ENCODE results near the gene RGS11.

Gene RGS11

DNA sequence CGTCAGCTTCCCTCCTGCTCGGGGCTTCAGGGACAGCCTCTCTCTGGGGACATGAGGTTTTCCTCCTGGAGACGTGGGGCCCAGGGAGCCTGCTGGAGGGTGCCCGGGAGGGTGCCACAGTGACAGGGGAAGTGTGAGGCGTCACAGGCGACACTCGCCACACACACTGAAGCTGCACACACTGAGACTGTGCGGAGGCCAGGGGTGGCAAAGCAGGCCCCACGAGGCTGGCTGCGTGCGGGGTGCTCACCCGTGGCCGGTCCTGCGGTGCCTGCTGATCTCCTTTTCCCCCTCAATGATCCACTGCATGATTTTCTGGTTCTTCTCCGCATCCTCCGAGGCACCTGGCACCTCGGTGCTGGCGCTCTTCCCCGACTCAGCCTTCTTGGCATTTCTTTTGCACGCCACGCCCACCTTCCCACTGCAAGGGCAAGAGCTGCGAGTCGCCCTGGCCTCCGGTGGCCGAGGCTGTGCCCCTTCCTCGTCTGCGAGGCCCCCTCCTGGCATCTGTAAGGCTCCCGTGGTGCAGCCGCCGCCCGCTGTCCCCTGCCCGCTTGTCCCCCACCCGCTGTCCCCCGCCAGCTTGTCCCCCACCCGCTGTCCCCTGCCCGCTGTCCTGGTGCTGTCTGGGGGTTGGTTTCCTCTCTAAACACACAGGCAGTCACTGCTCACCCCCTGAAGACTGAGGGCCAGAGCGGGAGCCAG lies 21.2 kb upstream of the RGS11 start:
- TF ChIP-seq, protein P1, sequence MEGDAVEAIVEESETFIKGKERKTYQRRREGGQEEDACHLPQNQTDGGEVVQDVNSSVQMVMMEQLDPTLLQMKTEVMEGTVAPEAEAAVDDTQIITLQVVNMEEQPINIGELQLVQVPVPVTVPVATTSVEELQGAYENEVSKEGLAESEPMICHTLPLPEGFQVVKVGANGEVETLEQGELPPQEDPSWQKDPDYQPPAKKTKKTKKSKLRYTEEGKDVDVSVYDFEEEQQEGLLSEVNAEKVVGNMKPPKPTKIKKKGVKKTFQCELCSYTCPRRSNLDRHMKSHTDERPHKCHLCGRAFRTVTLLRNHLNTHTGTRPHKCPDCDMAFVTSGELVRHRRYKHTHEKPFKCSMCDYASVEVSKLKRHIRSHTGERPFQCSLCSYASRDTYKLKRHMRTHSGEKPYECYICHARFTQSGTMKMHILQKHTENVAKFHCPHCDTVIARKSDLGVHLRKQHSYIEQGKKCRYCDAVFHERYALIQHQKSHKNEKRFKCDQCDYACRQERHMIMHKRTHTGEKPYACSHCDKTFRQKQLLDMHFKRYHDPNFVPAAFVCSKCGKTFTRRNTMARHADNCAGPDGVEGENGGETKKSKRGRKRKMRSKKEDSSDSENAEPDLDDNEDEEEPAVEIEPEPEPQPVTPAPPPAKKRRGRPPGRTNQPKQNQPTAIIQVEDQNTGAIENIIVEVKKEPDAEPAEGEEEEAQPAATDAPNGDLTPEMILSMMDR (IDR thresholded peaks at IDR 0.05; ENCODE audit: borderline replicate concordance, insufficient read depth, low read depth, low read length): no peak

DNA sequence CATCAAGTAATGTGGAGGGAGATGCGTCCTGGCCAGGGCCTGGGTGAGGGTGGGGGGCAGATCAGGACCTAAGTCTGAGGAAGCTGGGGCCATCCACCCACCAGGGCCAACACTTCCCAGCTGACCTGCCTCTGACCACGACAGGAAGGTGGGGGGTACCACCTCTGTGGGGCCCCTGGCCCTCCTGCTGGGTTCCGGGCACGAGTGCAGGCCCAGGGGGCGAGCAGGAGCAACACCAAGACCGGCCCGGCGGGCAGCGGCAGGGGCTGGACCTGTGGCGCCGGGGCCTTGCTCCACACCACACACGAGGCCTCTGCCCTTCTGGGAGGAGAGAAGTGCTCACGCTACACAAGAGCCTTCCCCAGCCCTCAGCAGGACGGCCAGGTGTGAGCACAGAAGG lies 20.5 kb upstream of the RGS11 start:
- H3K4me3 ChIP-seq (ENCODE audit: low read depth, low read length): no peak overlapping the region
- TF ChIP-seq, protein P1 (IDR thresholded peaks at IDR 0.05; ENCODE audit: borderline replicate concordance, insufficient read depth, low read depth, low read length): no peak

More for the DNA sequence above, 21.2 kb upstream of the RGS11 start:
- no peak overlapping the region for H3K4me3 ChIP-seq (ENCODE audit: low read depth, low read length)

DNA sequence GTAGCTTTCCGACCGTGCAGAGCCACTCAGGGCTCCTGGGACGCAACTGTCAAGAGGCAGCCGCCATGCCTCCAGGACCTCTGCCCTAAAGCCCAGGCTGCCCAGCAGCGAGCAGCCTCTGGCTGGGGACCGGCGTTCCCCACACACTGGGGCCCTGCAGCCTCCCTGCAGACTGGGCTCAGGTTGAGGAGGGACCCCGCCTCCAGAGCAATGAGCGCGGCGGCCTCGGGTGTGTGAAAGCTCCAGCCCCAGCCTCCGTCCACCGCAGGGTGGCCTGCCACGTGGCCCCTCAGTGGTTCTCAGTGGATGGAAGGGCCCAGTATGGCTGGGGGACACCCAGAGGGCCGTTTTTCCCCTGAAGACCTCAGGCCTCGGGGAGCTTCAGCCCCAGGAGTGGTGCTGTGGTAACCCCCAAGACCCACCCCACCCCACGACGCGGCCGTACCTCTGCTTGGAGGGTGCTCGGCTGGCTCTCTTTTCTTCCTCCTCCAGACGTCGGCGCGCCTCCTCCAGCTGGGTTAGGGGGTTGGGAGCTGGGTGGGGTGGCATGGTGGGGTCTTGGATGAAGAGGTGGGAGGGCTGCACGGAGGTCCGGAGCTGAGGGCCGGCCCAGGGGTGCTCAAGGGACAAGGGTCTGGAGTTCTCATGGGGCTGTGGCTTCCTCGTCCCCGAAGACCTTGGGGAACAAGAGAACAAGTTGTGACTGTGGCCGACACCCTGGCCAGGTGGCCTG lies 17.5 kb upstream of the RGS11 start:
- TF ChIP-seq, protein P1 (IDR thresholded peaks at IDR 0.05; ENCODE audit: borderline replicate concordance, insufficient read depth, low read depth, low read length): no peak
- no peak overlapping the region for H3K4me3 ChIP-seq (ENCODE audit: low read depth, low read length)

DNA sequence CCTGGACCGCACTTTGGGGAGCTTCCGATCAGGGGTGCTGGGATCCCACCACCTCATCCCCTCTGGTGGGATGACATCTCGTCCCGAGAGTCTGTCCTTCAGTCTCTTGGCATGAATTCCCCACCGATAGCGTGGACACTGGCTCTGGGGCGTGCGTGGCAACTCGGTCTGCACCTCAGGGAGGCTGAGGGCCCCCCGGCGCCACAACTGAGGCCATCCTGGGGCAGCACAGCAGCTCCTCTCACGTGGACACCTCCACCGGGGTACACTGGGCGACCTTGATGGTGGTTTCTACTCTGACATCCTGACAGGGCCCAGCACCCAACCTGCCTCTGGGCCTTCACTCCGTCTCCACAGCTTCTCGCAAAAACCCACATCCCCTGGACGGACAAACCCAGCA lies 15.8 kb upstream of the RGS11 start:
- no peak overlapping the region for H3K4me3 ChIP-seq (ENCODE audit: low read depth, low read length)
- TF ChIP-seq, protein P1 (IDR thresholded peaks at IDR 0.05; ENCODE audit: borderline replicate concordance, insufficient read depth, low read depth, low read length): no peak

DNA sequence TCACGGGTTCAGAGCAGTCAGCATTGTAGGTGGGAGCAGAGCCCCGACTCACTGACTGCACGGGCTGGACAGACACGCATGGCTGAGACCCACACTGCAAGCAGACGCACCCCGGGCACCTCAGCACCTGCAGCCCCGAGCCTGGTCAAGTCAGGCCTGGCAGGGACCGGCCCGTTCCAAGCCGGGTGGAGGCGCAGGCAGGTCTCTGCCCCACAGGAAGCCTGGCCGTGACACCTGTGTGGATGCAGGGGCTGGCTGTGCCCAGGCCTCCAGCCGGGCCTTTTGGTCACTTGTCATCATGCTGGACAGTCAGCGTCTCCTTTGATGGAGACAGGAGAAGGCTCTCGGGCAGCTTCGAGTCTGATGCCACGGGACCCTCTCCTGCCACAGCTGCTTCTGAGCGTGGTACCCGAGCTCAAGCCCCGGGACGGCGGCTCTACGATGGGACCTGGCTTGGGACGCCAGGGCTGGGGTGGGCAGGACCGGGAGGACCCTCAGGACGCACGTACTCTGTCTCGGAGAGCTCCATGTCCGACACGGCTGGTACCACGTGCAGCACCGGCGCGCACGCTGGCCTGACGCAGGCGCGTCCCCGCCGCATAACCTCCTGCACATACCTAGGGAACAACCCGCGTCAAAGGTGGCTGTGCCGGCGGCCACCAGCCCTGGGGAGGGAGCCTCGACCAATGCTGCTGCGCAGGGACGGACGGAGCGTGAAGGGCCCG lies 15.1 kb upstream of the RGS11 start:
- TF ChIP-seq, protein P1 (IDR thresholded peaks at IDR 0.05; ENCODE audit: borderline replicate concordance, insufficient read depth, low read depth, low read length): no peak
- H3K4me3 ChIP-seq (ENCODE audit: low read depth, low read length): no peak overlapping the region

DNA sequence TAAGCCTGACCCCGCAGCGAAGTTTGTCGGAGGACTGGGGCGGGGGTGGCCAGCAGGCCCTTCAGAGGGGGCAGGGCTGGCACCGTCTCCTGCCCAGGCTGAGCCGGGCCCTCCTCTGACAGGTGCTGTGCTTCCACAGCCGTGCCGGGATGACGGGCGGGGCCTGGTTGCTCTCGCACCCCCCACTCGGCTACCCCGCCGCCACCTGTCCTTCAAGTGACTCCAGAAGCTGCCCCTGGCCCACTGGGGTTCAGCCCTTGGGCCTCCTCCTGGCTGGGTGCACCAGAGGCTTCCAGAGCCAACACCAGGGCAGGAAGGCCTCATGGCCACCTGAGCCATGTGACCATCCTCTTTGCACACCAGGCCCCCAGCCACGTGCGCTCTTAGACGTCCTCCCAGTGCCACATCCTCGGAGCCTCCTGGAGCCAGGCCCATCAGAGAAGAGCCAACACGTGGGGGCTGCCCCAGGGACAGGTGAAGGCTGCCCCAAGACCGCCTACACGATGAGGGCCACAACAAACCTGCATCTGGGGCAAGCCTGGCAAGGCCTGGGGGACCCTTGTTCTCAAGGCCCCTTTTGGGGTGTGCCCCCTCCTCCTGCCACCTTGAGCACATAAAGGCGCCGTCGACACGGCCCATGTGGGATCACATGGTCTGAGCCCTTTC lies 14.4 kb upstream of the RGS11 start:
- no peak overlapping the region for H3K4me3 ChIP-seq (ENCODE audit: low read depth, low read length)
- TF ChIP-seq, protein P1 (IDR thresholded peaks at IDR 0.05; ENCODE audit: borderline replicate concordance, insufficient read depth, low read depth, low read length): no peak

Data from GM12875 (cell line).